H54 (cell line): Measurements from ENCODE around the gene KRT86.
"Not testable (repeated sequence)": the region's sequence is repeated elsewhere in the genome, so short reads cannot be mapped to it uniquely, and the experiment has no call there.

Source experiments
- DNase-seq: peaks from one replicate; pipeline ENCODE4 v3.0.0; 2011; ENCODE audit warnings: low spot score, mixed read lengths; ENCODE audit not compliant: insufficient read length
- FAIRE-seq: peaks from 3 replicates; lab custom pipeline; 2011; peaks lifted over from hg19 to GRCh38; lab: Jason Lieb, UNC
- POLR2A ChIP-seq: IDR thresholded peaks from 2 replicates; pipeline ENCODE4 v1.6.1; 2011; ENCODE audit warnings: low read depth, mild to moderate bottlenecking, low read length

KRT86 gene

GRCh38 chr12:52308806-52309425, 34.5 kb downstream of the KRT86 start:
- no peak for FAIRE-seq
- TF ChIP-seq POLR2A, result no peak

GRCh38 chr12:52310622-52311284, 36.3 kb downstream of the KRT86 start:
- FAIRE-seq (no peak), DNase-seq (peak; percentile 53)
- no peak for TF ChIP-seq POLR2A

More at GRCh38 chr12:52308806-52309425, 34.5 kb downstream of the KRT86 start:
- DNase-seq, result no peak

GRCh38 chr12:52311285-52311648, 36.8 kb downstream of the KRT86 start:
- DNase-seq (no peak), FAIRE-seq (no peak)
- TF ChIP-seq POLR2A, result no peak

GRCh38 chr12:52312086-52312485, 37.6 kb downstream of the KRT86 start:
- no peak for TF ChIP-seq POLR2A
- FAIRE-seq (no peak), DNase-seq (no peak)

- no peak for DNase-seq
- no peak for TF ChIP-seq POLR2A
- FAIRE-seq, result no peak
These were observed 39.0 kb downstream of the KRT86 start for GRCh38 chr12:52313461-52313860.

- DNase-seq (no peak), FAIRE-seq (no peak)
- TF ChIP-seq POLR2A, result no peak
These were observed 39.5 kb downstream of the KRT86 start for GRCh38 chr12:52313926-52314325.

GRCh38 chr12:52314511-52314910, 40.1 kb downstream of the KRT86 start:
- FAIRE-seq, result no peak
- TF ChIP-seq POLR2A, result no peak

GRCh38 chr12:52315721-52316120, 41.3 kb downstream of the KRT86 start:
- FAIRE-seq, DNase-seq: not testable (repeated sequence)

More at GRCh38 chr12:52314511-52314910, 40.1 kb downstream of the KRT86 start:
- DNase-seq, result no peak

GRCh38 chr12:52316290-52316689, 41.8 kb downstream of the KRT86 start:
- DNase-seq (no peak), FAIRE-seq (no peak)
- no peak for TF ChIP-seq POLR2A

GRCh38 chr12:52316701-52317100, 42.3 kb downstream of the KRT86 start:
- no peak for FAIRE-seq
- TF ChIP-seq POLR2A, result no peak
- DNase-seq, result no peak

- FAIRE-seq, result no peak
- no peak for TF ChIP-seq POLR2A
- DNase-seq, result no peak
These were observed 43.1 kb downstream of the KRT86 start for GRCh38 chr12:52317468-52318052.

GRCh38 chr12:52318241-52318990, 44.0 kb downstream of the KRT86 start:
- FAIRE-seq, result no peak
- DNase-seq, result no peak
- no peak for TF ChIP-seq POLR2A

- DNase-seq, result no peak
- TF ChIP-seq POLR2A, result no peak
- FAIRE-seq, result no peak
These were observed 44.7 kb downstream of the KRT86 start for GRCh38 chr12:52319097-52319496.

- DNase-seq, result no peak
- TF ChIP-seq POLR2A, result no peak
- FAIRE-seq, result no peak
These were observed 46.4 kb downstream of the KRT86 start, which contains the start of gene KRT83 for GRCh38 chr12:52320784-52321400. Gene KRT83, minus strand, starts transcription at chr12:52321398. Its CDS starts 63 bp downstream, at chr12:52321335.
